GM18526 (cell line): ENCODE data around the gene CDC26.

ENCODE experiments used
- POLR2A ChIP-seq: IDR thresholded peaks from 3 replicates; pipeline ENCODE4 v1.6.1; 2011; ENCODE audit not compliant: insufficient read length; ENCODE audit errors: extremely low read depth

Gene CDC26

GRCh38 chr9:113299800-113300292, 24.5 kb upstream of the CDC26 start:
- no peak for TF ChIP-seq POLR2A

- TF ChIP-seq POLR2A, result no peak
Measured at GRCh38 chr9:113298924-113299770, 23.8 kb upstream of the CDC26 start.

GRCh38 chr9:113298311-113298710, 22.9 kb upstream of the CDC26 start:
- no peak for TF ChIP-seq POLR2A

DNA sequence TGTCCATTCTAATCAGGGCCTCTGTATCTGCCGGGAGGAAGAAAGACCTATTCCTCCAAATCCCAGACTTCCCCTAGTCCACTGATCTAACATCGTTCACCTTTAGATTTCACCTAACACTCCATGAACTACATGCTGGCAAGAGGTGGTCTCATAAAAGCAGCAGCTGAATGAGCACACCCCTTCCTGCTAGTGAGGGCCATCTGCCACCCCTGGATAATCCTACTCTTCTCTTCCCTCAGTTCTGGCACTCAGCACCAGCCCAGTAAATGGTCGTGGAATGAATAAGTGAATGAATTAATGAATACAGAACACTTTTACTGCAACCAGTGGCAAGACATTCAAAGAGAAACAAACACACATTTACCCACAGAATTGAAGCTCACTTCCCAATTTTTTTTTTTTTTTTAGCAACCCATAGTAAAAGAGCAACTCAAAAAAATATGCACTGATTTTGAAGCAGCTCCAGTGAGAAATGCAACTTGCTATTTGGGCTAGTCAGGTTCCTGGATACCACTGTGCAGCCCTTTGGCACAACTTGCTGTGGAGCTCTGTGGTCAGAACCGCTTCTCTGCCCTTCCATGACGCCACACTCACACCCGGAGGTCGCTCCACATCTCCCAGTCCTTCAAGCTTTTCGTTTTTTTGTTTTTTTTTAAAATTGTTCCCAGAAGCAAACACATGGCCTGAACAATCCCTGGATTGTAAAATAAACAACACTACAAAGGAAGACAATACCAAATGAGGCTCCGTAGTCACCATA, 21.6 kb upstream of the CDC26 start:
- no peak for TF ChIP-seq POLR2A

DNA sequence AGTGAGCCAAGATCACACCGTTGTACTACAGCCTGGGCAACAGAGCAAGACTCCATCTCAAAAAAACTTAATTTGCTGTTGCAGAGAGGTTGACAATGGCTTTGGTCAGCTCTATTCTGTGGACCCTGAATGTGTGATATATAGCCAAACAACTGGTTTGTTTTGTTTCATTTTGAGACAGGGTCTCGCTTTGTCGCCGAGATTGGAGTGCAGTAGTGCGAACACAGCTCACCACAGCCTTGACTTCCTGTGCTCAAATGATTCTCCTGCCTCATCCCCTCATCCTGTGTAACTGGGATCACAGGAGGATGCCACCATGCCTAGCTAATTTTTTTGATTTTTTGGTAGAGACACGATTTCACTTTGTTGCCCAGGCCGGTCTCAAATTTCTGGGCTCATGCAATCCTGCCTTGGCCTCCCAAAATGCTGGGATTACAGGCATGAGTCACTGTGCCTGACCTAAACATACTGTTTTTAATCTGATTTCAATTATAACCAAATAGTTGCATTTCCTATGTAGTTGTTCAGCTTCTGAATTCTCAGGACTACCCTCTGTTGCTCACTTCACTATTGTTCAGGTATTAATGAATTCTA, 18.0 kb upstream of the CDC26 start:
- no peak for TF ChIP-seq POLR2A

DNA sequence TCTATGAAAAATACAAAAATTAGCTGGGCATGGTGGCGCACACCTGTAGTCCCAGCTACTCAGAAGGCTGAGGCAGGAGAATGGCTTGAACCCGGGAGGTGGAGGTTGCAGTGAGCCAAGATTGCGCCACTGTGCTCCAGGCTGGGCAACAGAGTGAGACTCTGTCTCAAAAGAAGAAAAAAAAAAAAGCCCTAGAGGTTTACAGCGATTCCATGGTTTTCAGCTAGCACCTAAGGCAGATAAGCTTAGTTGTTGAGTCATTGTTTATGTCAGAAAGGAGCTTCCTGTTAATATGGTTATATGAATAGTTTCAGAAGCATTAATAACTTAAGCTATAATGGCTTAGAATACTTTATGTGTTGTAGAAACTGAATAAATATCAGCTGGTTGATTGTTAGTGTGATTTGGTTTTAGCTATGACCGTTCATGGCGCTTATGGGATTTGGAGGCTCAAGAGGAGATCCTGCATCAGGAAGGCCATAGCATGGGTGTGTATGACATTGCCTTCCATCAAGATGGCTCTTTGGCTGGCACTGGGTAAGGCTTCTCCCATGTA, 14.8 kb upstream of the CDC26 start:
- TF ChIP-seq POLR2A, result no peak

GRCh38 chr9:113289091-113289490, 13.7 kb upstream of the CDC26 start:
- TF ChIP-seq POLR2A, result no peak

GRCh38 chr9:113281356-113281755, 6.0 kb upstream of the CDC26 start:
- TF ChIP-seq POLR2A, result no peak

- no peak for TF ChIP-seq POLR2A
Measured at GRCh38 chr9:113278840-113279239, 3.5 kb upstream of the CDC26 start.

DNA sequence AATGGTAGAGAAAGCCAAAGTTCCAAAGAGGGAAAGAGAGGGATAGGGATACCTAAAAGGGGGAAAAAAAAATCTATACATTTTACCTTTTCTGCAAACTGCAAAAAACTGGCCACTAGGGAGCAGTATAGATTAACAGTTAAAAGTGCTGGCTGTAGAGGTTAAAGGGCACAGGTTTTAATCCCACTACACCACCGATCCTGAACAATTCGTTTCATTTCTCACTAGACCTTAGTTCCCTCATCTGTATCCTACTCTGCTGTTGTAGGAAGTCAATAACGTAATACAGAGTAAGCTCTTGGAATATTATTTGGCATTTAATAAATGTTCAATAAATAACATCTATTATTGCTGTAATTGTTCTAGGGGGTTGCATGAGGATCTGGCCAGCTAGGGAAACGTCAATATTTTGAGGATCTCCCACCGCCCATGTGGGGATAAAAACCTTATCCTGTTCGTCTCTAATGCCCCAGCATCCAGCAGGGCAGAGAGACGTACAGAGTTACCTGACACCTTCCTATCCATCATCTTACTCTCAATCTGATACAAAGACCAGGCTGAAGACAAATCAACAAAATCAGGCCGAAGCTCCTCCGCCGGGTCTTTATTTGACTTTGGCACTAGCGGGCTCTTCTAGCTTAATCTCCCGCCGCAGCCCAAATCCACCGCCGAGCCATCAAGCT, 757 bp downstream of the CDC26 start:
- TF ChIP-seq POLR2A, result no peak

- TF ChIP-seq POLR2A, result no peak
Measured at GRCh38 chr9:113269871-113270270, 5.5 kb downstream of the CDC26 start.

DNA sequence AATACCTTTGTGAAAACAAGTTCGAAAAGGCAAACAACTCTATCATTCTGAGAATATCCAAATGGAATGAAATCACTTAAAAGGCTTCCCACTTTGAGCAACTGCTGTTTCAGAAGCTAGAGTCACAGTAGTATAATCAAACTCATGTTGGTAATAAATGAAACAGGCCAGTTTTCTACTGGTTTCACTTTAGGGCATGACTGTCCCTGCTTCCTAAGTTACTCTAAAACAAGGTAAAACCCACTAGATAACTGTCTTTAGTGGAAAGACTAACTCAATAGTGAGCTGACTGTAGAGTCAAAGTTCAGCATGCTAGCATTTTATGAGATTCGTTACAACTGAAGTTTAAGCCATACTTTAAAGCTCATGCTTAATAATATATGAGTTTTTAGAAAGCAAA, 6.0 kb downstream of the CDC26 start:
- no peak for TF ChIP-seq POLR2A

DNA sequence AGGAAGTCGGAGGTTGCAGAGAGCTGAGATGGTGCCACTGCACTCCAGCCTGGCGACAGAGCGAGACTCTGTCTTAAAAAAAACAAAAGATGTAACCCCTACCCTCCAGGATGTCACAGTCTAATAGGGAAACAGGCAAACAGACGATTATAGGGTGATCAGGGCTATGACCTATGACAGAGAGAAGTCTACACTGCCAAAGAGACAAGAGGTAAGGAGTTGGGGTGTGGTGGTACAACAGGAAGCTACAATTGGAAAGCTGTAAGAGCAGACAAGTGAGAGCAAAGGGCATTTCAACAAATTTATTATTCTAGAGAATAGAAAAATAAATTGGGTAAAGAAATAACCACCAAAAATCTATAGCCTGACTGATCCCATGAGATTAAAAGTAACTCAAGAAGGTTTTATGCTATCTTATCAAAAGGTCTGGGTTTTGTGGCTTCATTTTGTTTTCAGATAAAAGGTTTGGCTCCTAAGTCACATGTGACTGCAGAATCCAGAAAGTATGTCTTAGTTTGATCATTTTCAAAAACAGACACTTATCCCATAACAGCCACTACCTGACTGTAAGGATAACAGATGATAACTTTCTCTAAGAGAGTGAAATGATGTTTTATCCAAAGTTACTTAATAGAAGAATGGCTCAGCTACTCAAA, 7.3 kb downstream of the CDC26 start:
- no peak for TF ChIP-seq POLR2A

DNA sequence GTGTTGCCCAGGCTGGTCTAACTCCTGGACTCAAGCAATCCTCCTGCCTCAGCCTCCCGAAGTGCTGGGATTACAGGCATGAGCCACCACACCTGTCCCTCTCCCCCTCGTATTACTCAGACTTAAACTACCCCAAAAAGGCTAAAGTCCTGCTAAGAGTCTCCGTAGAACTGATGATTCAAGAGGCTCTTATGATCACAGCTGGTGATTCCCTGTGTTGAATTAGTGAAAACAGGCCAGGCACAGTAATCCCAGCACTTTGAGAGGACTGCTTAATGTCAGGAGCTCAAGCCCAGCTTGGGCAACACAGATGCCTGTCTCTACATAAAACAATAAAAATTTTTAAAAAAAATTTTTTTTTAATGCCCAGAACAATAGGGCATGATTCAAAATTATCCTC, 9.2 kb downstream of the CDC26 start:
- no peak for TF ChIP-seq POLR2A
